Upper lobe of left lung (tissue), 4 donors: ENCODE results near the gene RASA3.
"Not testable (repeated sequence)": the region's sequence is repeated elsewhere in the genome, so short reads cannot be mapped to it uniquely, and the experiment has no call there.

Experiments used
- EP300 ChIP-seq, 4 donors: sonication (generic); formaldehyde crosslinking; IDR thresholded peaks; one replicate each; pipeline ENCODE4 v1.5.1; 2017; ENCODE audit warnings: antibody characterized with exemption in 4 of 4, control low read depth in 2 of 4
- POLR2A ChIP-seq, 4 donors: fragments of 450-650 bp; IDR thresholded peaks; one replicate each; pipeline ENCODE4 v1.5.1; 2016 to 2017; ENCODE audit warnings: antibody characterized with exemption in 4 of 4, mild to moderate bottlenecking in 2 of 4
- POLR2AphosphoS5 ChIP-seq, 2 donors: sonication (generic); formaldehyde crosslinking; IDR thresholded peaks; one replicate each; pipeline ENCODE4 v1.5.1; 2017; ENCODE audit warnings: antibody characterized with exemption in 2 of 2
- TF ChIP-seq, protein P1 (sequence below), 6 experiments: fragments of 450-650 bp in 4 of 6; fragments of 200-600 bp in 2 of 6; sonication (generic) in 2 of 6; IDR thresholded peaks; one replicate each; pipeline ENCODE4 v1.5.1; 2016 to 2019; ENCODE audit warnings: antibody characterized with exemption in 6 of 6

DNA sequence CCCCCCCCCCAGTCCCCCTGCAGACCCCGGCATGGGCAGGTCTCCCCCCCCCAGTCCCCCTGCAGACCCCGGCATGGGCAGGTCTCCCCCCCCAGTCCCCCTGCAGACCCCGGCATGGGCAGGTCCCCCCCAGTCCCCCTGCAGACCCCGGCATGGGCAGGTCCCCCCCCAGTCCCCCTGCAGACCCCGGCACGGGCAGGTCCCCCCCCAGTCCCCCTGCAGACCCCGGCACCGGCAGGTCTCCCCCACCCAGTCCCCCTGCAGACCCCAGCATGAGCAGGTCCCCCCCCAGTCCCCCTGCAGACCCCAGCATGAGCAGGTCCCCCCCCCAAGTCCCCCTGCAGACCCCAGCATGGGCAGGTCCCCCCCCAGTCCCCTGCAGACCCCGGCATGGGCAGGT is 703 bp upstream of the RASA3 start:
- TF ChIP-seq POLR2A, POLR2AphosphoS5, EP300 (IDR thresholded peaks at IDR 0.05): not testable (repeated sequence)
- TF ChIP-seq, protein P1, sequence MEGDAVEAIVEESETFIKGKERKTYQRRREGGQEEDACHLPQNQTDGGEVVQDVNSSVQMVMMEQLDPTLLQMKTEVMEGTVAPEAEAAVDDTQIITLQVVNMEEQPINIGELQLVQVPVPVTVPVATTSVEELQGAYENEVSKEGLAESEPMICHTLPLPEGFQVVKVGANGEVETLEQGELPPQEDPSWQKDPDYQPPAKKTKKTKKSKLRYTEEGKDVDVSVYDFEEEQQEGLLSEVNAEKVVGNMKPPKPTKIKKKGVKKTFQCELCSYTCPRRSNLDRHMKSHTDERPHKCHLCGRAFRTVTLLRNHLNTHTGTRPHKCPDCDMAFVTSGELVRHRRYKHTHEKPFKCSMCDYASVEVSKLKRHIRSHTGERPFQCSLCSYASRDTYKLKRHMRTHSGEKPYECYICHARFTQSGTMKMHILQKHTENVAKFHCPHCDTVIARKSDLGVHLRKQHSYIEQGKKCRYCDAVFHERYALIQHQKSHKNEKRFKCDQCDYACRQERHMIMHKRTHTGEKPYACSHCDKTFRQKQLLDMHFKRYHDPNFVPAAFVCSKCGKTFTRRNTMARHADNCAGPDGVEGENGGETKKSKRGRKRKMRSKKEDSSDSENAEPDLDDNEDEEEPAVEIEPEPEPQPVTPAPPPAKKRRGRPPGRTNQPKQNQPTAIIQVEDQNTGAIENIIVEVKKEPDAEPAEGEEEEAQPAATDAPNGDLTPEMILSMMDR (IDR thresholded peaks at IDR 0.05), result not testable (repeated sequence)
